Measurements from ENCODE around the gene TIMM13. TPM values are rescaled to one million over a fixed set of nuclear protein-coding genes. Genes with fewer than 3 reads are reported as not detected.

TIMM13 gene
- total RNA-seq, 2 donors from 2014 or later, result 100 to 252 TPM

GRCh38 chr19:2457394-2458037 is 30.1 kb upstream of the TIMM13 start:
- Histone ChIP-seq H3K4me3 (peak overlapping the region; percentile 23), H3K36me3 (no peaks in the 10 kb centered on the region), H3K27me3 (no peaks in the 10 kb centered on the region), H3K27ac (peak overlapping the region; percentile 75), H3K9me3 (no peaks in the 10 kb centered on the region), H3K9ac (ENCODE audit: low read depth in 2 of 2, low read length in 2 of 2) (peak overlapping the region in 1 of 2 donors; percentile 90), H3K4me1 (no peaks in the 10 kb centered on the region)
- intact Hi-C loops (cut with DNase I), result no loop called here
- DNase-seq, result no peak
- no peak for TF ChIP-seq CTCF (IDR thresholded peaks at IDR 0.05)

GRCh38 chr19:2455851-2456570 is 28.6 kb upstream of the TIMM13 start:
- DNase-seq, result peak; percentile 59
- no peak for TF ChIP-seq CTCF (IDR thresholded peaks at IDR 0.05)
- intact Hi-C loops (cut with DNase I), result no loop called here
- Histone ChIP-seq H3K9me3 (no peaks in the 10 kb centered on the region), H3K4me1 (no peaks in the 10 kb centered on the region), H3K27me3 (no peaks in the 10 kb centered on the region), H3K9ac (ENCODE audit: low read depth in 2 of 2, low read length in 2 of 2) (peak overlapping the region; percentile 76 to 90), H3K27ac (peak overlapping the region; percentile 33), H3K36me3 (no peaks in the 10 kb centered on the region), H3K4me3 (peak overlapping the region; percentile 95)

DNA sequence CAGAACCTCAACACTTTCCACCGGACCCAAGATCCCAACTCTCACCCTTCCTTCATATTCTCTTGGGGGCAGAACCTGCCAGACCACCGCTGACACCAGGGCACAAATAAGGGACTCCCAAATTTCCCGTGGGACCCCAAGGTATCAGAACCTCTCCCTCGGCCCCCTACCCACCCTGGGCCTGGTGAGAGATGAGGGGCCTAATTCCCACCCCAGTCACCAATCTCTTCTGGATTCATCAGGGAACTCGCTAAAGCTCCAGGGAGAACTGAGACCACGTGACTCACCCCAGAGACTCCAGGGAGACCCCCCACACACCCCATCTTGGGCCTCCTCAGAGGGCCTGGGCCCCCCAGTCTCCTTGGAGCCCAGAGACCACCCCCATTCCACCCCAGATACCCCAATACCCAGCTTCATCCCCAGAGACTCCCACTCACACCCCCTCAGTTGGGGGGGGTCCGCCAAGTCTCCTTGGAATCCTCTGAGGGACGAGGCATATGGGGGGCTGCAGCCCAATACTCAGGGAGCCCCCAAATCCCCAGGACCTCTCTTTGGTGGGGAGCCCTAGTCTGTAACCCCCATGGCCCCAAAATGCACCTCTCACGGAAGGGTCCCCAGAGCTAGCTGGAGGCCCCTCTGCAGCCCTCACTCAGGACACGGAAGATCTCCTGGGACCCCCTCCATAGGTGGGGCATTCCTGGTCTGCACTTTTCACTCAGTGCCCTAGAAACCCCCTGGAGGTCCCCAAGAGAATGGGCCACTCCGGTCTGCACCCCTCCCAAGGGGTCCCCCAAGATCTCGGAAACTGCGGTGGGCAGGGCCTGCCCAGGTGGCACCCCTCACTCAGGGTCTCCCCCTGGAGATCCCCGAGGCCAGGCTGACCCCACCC is 27.8 kb upstream of the TIMM13 start:
- Histone ChIP-seq H3K27ac (no peak overlapping the region), H3K4me1 (no peaks in the 10 kb centered on the region), H3K4me3 (peak overlapping the region; percentile 95), H3K9ac (ENCODE audit: low read depth in 2 of 2, low read length in 2 of 2) (peak overlapping the region; percentile 76 to 90), H3K27me3 (no peaks in the 10 kb centered on the region), H3K9me3 (no peaks in the 10 kb centered on the region), H3K36me3 (no peaks in the 10 kb centered on the region)
- intact Hi-C loops (cut with DNase I), result no loop called here
- DNase-seq, result no peak
- no peak for TF ChIP-seq CTCF (IDR thresholded peaks at IDR 0.05)

DNA sequence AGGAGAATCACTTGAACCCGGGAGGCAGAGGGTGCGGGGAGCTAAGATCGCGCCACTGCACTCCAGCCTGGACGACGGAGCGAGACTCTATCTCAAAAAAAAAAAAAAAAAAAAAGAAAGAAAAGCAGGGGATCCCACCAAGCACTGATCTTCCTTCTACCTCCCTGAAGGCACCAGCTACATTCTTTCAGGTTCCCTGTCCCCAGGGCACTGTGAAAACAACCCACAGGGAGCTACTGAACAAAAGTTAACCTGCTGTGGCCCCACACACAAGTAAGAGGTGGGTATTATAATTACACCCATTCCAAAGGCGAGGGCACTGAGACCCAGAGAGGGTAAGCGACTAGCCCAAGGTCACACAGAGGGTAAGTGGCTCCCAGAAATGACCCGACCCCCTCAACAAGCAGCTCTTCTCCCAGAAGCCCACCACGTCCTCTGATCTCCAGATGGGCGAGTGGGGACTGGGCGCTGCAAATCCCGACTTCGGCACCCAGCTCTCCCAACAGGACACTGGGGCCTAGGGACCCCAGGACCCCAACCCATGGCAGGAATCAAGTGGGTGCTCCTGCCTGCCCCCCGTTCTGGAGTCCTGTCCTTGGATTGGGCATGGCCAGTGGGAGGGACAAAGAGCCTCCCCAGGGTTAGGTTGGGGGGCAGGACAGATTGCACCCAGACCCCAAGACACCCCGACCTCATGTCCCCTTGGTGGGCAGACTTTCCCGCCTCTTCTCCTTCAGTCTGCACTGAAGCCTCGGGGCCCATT is 27.0 kb upstream of the TIMM13 start:
- Histone ChIP-seq H3K4me3 (no peak overlapping the region), H3K27me3 (no peaks in the 10 kb centered on the region), H3K36me3 (no peaks in the 10 kb centered on the region), H3K9ac (ENCODE audit: low read depth in 2 of 2, low read length in 2 of 2) (no peak overlapping the region), H3K4me1 (no peaks in the 10 kb centered on the region), H3K9me3 (no peaks in the 10 kb centered on the region), H3K27ac (no peak overlapping the region)
- TF ChIP-seq CTCF (IDR thresholded peaks at IDR 0.05), result no peak
- DNase-seq, result no peak
- intact Hi-C loops (cut with DNase I), result no loop called here
